ENCODE results near the gene RPL11.

DNA sequence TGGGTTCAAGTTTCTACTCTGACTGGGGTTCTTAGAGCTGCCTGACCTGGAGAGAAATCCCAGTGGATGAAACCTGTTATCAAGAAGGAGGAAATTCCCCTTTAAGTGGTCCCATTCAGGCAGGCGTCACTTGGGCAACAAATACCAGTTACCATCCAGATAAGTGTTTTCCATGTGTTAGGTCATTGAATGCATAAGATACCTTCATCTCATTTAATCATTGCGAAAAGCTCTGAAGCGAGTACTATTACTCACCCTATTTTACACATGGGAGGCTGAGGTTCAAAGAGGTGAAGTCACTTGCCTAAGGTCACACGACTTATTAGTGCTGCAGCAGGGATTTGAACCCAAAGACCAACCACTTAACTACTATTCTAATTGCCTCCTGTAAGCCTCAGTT lies 45.5 kb upstream of the RPL11 start:
- TF ChIP-seq, protein P1, sequence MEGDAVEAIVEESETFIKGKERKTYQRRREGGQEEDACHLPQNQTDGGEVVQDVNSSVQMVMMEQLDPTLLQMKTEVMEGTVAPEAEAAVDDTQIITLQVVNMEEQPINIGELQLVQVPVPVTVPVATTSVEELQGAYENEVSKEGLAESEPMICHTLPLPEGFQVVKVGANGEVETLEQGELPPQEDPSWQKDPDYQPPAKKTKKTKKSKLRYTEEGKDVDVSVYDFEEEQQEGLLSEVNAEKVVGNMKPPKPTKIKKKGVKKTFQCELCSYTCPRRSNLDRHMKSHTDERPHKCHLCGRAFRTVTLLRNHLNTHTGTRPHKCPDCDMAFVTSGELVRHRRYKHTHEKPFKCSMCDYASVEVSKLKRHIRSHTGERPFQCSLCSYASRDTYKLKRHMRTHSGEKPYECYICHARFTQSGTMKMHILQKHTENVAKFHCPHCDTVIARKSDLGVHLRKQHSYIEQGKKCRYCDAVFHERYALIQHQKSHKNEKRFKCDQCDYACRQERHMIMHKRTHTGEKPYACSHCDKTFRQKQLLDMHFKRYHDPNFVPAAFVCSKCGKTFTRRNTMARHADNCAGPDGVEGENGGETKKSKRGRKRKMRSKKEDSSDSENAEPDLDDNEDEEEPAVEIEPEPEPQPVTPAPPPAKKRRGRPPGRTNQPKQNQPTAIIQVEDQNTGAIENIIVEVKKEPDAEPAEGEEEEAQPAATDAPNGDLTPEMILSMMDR (IDR thresholded peaks at IDR 0.05) = no peak
- no peak for TF ChIP-seq REST (IDR thresholded peaks at IDR 0.05; ENCODE audit: insufficient read depth in 1 of 2, low read depth in 2 of 2, low read length in 1 of 2)
